Astrocyte (in vitro differentiated cells and primary cell): Measurements from ENCODE around the gene GMDS. TPM values are rescaled to one million over a fixed set of nuclear protein-coding genes. Genes with fewer than 3 reads are reported as not detected.

Source experiments
- DNase-seq: peaks from one replicate; pipeline ENCODE4 v3.0.0-alpha.2; 2010; ENCODE audit warnings: low read depth
- FAIRE-seq: peaks from 2 replicates; lab custom pipeline; 2011; peaks lifted over from hg19 to GRCh38; lab: Jason Lieb, UNC
- H2AFZ ChIP-seq: 2 replicates; pipeline ENCODE4 v1.6.0; 2012; ENCODE audit warnings: low read depth, low read length, inconsistent platforms
- H3K27ac ChIP-seq: 2 replicates; pipeline ENCODE4 v1.5.1; 2011; ENCODE audit warnings: low read depth, low read length, inconsistent platforms
- H3K27me3 ChIP-seq: 2 replicates; pipeline ENCODE4 v1.6.0; 2011; ENCODE audit warnings: low read length, inconsistent platforms; ENCODE audit not compliant: insufficient read depth
- H3K36me3 ChIP-seq: 2 replicates; pipeline ENCODE4 v1.5.1; 2011; ENCODE audit warnings: low read length, inconsistent platforms; ENCODE audit not compliant: insufficient read depth
- H3K4me1 ChIP-seq: 2 replicates; pipeline ENCODE4 v1.5.1; 2011; ENCODE audit warnings: low read length, inconsistent platforms; ENCODE audit not compliant: insufficient read depth
- H3K4me2 ChIP-seq: 2 replicates; pipeline ENCODE4 v1.6.0; 2012; ENCODE audit warnings: low read length, inconsistent platforms
- H3K4me3 ChIP-seq: 2 replicates; pipeline ENCODE4 v1.5.1; 2011; ENCODE audit warnings: low read depth, mild to moderate bottlenecking, low read length, inconsistent platforms; ENCODE audit not compliant: insufficient read depth
- H3K79me2 ChIP-seq: 2 replicates; pipeline ENCODE4 v1.6.0; 2012; ENCODE audit warnings: mild to moderate bottlenecking, low read length, inconsistent platforms; ENCODE audit not compliant: insufficient read depth
- H3K9ac ChIP-seq: 2 replicates; pipeline ENCODE4 v1.6.0; 2012; ENCODE audit warnings: mild to moderate bottlenecking, low read length, inconsistent platforms
- H3K9me3 ChIP-seq: 2 replicates; pipeline ENCODE4 v1.5.1; 2012; ENCODE audit warnings: low read depth, mild to moderate bottlenecking, low read length, inconsistent platforms; ENCODE audit not compliant: insufficient read depth
- H4K20me1 ChIP-seq: 2 replicates; pipeline ENCODE4 v1.6.0; 2012; ENCODE audit warnings: low read length, inconsistent platforms; ENCODE audit not compliant: insufficient read depth
- H3K27ac Mint-ChIP-seq: one replicate; pipeline ENCODE4 v1.8.0; 2021; ENCODE audit warnings: mild to moderate bottlenecking, mixed read lengths; ENCODE audit not compliant: unreplicated experiment
- H3K27me3 Mint-ChIP-seq: one replicate; pipeline ENCODE4 v1.8.0; 2021; ENCODE audit warnings: low read depth, mixed read lengths; ENCODE audit not compliant: unreplicated experiment
- H3K36me3 Mint-ChIP-seq: one replicate; pipeline ENCODE4 v1.8.0; 2021; ENCODE audit warnings: low read depth, mixed read lengths; ENCODE audit not compliant: unreplicated experiment
- H3K4me1 Mint-ChIP-seq: one replicate; pipeline ENCODE4 v1.8.0; 2021; ENCODE audit warnings: low read depth, mixed read lengths; ENCODE audit not compliant: unreplicated experiment
- H3K4me3 Mint-ChIP-seq: one replicate; pipeline ENCODE4 v1.8.0; 2021; ENCODE audit warnings: mild to moderate bottlenecking, moderate library complexity, mixed read lengths; ENCODE audit not compliant: unreplicated experiment
- H3K9me3 Mint-ChIP-seq: one replicate; pipeline ENCODE4 v1.8.0; 2021; ENCODE audit warnings: mild to moderate bottlenecking, mixed read lengths; ENCODE audit not compliant: unreplicated experiment
- CTCF ChIP-seq: IDR thresholded peaks from 2 replicates; pipeline ENCODE4 v1.5.1; 2011; ENCODE audit warnings: low read depth, mild to moderate bottlenecking, inconsistent platforms, low read length, moderate library complexity; ENCODE audit not compliant: insufficient read depth
- EZH2 ChIP-seq: IDR thresholded peaks from 2 replicates; pipeline ENCODE4 v1.6.1; 2012; ENCODE audit warnings: mild to moderate bottlenecking, low read length, inconsistent platforms; ENCODE audit not compliant: insufficient read depth
- total RNA-seq: library from RNA; stranded (reverse); gene quantifications from 2 replicates; pipeline ENCODE4 v1.2.1, GENCODE V29; 2021

Gene GMDS
- total RNA-seq, 1 donor from 2014 or later, result 9.4 TPM

DNA sequence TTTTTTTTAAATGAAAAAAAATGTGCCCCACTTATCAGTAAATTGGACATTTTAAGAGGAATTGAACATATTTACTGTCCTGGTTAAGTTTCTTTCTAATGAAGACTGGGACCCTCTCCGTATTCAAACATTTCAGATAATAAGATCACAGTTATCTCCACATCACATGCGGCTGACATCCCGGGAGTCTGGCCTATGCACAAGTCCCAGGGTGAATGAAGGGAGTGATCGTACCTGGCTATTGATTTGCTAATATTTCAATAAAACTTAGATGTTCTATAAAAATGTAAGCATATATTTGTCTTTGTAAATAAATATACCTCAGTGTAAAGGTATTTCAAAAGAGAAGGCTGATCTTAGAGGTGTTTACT is 577.6 kb downstream of the GMDS start:
- H3K4me3 ChIP-seq, result no peak overlapping the region
- peaks cover 7% of the 10 kb centered on the region for H3K27me3 Mint-ChIP-seq
- no peaks in the 10 kb centered on the region for H3K36me3 ChIP-seq
- H3K79me2 ChIP-seq, result no peaks in the 10 kb centered on the region
- no peak for FAIRE-seq
- peaks cover 10% of the 10 kb centered on the region for H3K4me1 Mint-ChIP-seq
- H2AFZ ChIP-seq, result no peak overlapping the region
- H3K9ac ChIP-seq, result no peak overlapping the region
- no peak for TF ChIP-seq EZH2
- TF ChIP-seq CTCF, result no peak
- no peak overlapping the region for H3K4me2 ChIP-seq
- no peaks in the 10 kb centered on the region for H3K36me3 Mint-ChIP-seq
- H3K9me3 ChIP-seq, result no peaks in the 10 kb centered on the region
- H3K4me3 Mint-ChIP-seq, result no peak overlapping the region
- H3K27me3 ChIP-seq, result no peaks in the 10 kb centered on the region
- no peaks in the 10 kb centered on the region for H4K20me1 ChIP-seq
- no peak overlapping the region for H3K27ac Mint-ChIP-seq
- peaks cover 10% of the 10 kb centered on the region for H3K4me1 ChIP-seq
- no peak overlapping the region for H3K27ac ChIP-seq
- DNase-seq, result no peak
- H3K9me3 Mint-ChIP-seq, result no peaks in the 10 kb centered on the region

GRCh38 chr6:1667012-1667804 is 578.2 kb downstream of the GMDS start:
- Histone ChIP-seq H3K36me3 (no peaks in the 10 kb centered on the region), H3K79me2 (no peaks in the 10 kb centered on the region), H3K27me3 (no peaks in the 10 kb centered on the region), H3K4me1 (peaks cover 10% of the 10 kb centered on the region), H3K4me2 (no peak overlapping the region), H2AFZ (no peak overlapping the region), H4K20me1 (no peaks in the 10 kb centered on the region), H3K9me3 (no peaks in the 10 kb centered on the region), H3K4me3 (no peak overlapping the region), H3K9ac (no peak overlapping the region), H3K27ac (no peak overlapping the region)
- Mint-ChIP-seq H3K4me3 (no peak overlapping the region), H3K27me3 (peaks cover 7% of the 10 kb centered on the region), H3K27ac (no peak overlapping the region), H3K9me3 (no peaks in the 10 kb centered on the region), H3K36me3 (no peaks in the 10 kb centered on the region), H3K4me1 (peaks cover 10% of the 10 kb centered on the region)
- DNase-seq, result peak; percentile 10
- FAIRE-seq, result no peak
- TF ChIP-seq CTCF (no peak), EZH2 (no peak)

GRCh38 chr6:1665214-1665613 is 580.2 kb downstream of the GMDS start:
- H3K4me1 Mint-ChIP-seq, result no peaks in the 10 kb centered on the region
- no peaks in the 10 kb centered on the region for H3K9me3 ChIP-seq
- H3K27ac ChIP-seq, result no peak overlapping the region
- peaks cover 3% of the 10 kb centered on the region for H3K36me3 Mint-ChIP-seq
- no peak for TF ChIP-seq CTCF
- TF ChIP-seq EZH2, result no peak
- H4K20me1 ChIP-seq, result no peaks in the 10 kb centered on the region
- H3K4me3 Mint-ChIP-seq, result no peak overlapping the region
- no peaks in the 10 kb centered on the region for H3K9me3 Mint-ChIP-seq
- no peaks in the 10 kb centered on the region for H3K79me2 ChIP-seq
- no peak overlapping the region for H3K27ac Mint-ChIP-seq
- H3K27me3 Mint-ChIP-seq, result peaks cover 19% of the 10 kb centered on the region
- no peak for DNase-seq
- H3K4me3 ChIP-seq, result no peak overlapping the region
- no peak overlapping the region for H3K4me2 ChIP-seq
- no peak for FAIRE-seq
- H3K9ac ChIP-seq, result no peak overlapping the region
- H3K4me1 ChIP-seq, result no peaks in the 10 kb centered on the region
- no peaks in the 10 kb centered on the region for H3K36me3 ChIP-seq
- no peaks in the 10 kb centered on the region for H3K27me3 ChIP-seq
- H2AFZ ChIP-seq, result no peak overlapping the region
